HG03196 (cell line): ENCODE results near the gene ABCF2.

Experiments used
- ATAC-seq: cut with Tn5 transposase; IDR thresholded peaks from one replicate; pipeline ENCODE4 v1.9.1; 2021; ENCODE audit not compliant: unreplicated experiment

The ABCF2 gene

DNA sequence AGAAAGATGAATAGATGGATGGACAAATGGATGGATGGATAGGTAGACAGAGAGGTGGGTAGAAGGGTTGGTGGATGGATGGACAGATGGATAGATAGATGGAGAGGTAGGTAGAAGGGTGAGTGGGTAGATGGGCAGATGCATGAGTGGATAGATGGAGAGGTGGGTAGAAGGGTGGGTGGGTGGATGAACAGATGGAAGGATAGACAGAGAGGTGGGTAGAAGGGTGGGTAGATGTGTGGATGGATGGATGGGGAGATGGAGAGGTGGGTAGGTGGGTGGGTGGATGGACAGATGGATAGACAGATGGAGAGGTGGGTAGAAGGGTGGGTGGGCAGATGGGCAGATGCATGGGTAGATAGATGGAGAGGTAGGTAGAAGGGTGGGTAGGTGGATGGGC lies 29.1 kb downstream of the ABCF2 start:
- ATAC-seq = no peak

DNA sequence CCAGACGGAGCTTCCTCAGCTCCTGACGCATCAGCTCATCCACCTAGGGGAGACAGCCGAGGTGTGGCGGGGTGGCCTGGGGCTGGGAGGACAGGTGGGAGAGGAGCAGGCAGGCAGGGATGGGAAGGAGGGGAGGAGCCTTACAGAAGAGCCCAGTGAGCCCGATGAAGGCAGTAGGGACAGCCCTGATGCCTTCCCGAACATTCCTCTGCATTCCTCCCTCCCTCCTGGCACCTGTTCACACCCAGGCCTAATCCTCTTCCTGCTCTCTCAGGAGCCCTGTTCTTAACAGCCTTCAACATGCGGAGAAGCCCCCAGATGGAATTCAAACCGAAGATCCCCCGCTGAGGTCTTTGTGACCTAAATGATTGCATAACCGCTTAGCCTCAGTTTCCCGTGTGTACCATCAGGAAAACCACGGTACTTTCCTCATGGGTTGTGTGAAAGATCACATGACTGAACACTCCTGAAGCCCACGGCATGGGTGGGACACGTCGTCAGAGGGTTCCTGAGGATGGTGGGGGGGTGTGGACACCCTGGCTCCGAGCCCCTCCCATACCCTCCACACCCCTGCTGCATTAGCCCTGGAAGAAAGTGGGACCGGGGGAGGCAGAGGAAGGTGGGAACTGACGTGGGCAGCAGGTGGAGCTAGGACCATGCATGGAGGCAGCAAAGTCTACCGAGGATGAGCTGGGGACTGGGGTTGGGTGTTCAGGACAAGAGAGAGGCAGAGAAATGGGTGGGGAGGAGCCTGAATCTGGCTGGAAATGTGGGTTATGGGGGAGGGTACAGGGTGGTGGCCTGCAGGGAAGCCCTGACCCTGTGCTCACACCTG lies 31.2 kb downstream of the ABCF2 start:
- no peak for ATAC-seq

DNA sequence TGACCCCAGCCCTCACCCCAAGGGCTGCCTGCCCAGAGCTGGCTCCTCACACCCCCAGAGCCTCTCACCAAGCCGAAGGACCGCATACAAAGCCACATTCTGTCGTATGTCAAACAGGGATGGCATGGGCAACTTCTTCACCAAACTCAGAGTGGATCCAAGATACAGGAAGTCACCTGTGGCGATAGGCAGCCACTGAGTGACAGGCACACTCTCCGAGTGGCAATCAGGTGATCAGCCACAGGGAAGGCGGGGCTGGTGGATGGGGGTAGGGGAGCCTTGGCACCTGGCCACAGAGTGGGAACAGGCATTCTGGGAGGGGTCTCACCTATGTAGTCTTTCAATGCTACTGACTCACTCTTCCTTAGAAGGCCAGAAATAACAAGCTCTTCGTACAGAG lies 32.8 kb downstream of the ABCF2 start:
- ATAC-seq = no peak

DNA sequence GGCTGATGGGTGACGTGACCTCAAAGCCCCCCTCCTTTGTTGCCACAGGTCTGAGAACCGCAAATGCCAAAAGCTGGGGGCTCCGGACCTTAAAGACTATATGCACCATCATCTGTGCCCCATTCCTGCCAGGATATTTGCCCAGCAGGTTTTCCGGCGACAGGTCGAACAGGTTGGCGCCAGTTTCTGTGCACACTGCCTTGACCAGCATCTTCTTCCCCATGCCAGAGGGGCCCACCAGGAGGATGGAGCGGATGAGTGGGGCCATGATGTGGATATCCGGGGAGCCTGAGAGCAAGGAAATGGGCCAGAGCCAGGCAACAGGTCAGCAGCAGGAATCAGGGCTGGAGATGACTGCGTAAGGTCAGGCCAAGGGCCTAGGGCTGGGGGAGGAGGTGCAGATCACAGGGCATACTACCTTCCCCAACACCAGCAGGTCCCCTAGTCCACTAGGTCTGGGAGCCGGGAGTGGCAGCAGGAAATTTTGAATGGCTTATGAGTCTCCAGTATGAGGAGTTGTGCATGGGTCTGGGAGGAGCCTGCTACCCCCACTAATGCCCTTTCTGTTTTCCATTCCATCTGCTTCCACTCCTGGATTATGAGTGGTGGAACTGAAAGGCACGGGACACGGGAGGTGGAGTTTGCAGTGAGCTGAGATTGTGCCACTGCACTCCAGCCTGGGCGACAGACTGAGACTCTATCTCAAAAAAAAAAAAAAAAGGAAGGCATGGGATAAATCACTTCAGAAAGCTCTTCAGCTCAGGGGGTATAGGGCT lies 33.6 kb downstream of the ABCF2 start:
- ATAC-seq = no peak

DNA sequence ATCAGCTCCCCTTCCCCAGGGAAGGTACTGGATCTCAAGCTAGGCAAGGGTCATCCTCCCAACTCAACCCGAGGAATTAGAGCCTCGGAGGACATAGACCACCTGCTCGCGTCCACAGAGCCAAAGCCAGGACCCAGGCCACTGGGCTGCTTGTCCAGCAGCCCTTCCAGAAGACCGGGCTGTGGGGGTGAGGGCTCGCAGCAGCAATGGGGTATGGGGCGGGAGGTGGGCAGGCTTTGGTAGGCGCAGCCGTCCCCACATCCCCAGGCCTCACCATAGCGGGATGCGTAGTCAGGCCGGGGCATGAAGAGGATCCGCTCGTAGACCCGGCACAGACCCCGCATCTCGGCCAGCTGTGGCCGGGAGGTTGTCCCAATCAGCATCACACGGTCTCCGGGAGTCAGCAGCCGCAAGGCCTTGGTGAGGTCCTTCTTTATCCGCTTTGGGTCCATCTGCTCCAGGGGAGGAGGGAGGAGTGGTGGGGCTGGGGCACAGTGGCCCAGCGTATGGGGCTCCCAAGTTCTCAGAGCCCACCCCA lies 34.9 kb downstream of the ABCF2 start:
- ATAC-seq = no peak

DNA sequence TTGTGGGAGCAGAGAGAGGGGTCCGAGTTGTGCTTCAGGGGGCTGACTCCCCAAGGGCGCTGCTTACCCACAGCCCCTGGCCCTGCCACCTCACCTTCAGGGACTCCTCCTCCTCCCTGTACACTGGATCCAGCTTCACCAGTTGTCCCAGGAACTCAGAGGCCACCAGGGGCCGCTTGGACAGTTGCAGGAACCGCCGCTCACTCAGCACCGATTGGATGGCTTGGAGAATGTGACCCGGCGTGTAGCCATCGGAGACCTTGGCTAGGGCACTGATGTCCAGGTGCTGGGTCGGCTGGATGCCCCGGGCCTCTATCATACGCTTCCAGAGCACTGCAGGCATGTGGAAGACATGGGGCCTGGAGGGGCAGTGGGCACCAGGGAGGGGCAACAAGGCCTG lies 35.5 kb downstream of the ABCF2 start:
- ATAC-seq = no peak

DNA sequence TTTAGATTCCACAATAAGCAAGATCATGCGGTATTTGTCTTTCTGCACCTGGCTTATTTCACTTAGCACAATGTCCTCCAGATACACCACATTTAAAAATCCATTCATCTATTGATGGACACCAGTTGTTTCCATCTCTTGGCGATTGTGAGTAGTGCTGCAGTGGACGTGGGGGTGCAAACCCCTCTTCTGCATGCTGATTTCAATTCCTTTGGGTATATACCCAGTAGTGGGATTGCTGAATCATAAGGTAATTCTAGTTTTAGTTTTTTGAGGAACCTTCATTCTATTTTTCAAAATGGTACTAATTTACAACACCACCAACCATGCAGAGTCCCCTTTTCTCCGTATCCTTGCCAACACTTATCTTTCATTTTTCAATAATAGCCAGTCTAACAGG lies 38.0 kb downstream of the ABCF2 start:
- ATAC-seq = no peak

DNA sequence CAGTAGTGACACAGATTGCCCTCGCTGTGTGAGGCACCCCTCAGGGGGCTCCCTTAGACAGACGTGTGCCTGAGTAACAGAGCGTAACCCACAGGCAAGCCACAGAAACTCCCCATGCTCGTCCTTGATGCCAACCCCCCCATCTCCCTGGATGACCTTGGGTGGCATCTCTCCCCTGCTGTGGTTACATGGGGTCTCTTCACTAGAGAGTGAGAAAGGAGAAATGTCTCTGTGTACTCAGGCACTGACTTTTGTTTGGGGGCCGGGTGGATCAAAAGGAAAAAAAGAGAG lies 38.8 kb downstream of the ABCF2 start:
- ATAC-seq = no peak

DNA sequence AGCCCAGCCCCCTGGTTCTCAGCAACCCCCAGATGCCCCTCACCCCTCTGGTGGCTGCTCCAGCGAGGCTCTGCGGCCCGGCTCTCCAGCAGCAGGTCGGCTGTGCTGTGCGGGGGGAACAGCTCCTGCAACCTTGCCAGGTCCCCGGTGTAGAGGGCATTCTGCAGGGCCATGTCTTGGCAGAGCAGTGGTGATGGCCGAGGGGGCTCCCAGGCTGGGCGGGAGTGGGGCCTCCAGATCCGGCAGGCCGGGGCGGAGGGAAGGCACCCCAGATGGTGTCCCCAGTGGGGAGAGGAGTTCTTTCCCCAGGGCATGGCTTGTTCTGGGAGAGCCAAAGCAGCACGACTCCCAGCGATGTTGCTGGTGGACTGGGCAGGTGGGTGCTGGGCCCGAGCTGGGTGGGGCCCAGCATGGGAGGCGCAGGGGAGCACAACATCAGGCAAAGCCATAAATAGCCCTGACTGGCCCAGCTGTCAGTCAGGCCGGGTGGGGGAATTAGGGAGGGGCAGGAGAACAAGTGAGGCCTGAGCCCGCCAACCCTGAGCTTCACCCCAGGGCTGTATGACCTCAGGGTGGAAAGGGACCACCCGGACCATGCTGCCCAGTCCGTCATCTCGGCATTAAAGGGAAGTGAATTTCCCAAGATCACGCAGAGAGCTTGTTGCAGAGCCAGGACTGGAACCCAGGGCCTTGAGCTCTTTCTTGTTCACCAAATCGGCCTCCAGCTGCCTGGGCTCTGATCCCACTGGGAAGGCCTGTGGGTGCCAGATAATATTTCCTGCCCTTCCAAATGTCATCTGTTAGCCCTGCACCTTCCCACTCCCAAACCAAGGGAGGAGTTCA lies 39.4 kb downstream of the ABCF2 start:
- ATAC-seq = no peak

DNA sequence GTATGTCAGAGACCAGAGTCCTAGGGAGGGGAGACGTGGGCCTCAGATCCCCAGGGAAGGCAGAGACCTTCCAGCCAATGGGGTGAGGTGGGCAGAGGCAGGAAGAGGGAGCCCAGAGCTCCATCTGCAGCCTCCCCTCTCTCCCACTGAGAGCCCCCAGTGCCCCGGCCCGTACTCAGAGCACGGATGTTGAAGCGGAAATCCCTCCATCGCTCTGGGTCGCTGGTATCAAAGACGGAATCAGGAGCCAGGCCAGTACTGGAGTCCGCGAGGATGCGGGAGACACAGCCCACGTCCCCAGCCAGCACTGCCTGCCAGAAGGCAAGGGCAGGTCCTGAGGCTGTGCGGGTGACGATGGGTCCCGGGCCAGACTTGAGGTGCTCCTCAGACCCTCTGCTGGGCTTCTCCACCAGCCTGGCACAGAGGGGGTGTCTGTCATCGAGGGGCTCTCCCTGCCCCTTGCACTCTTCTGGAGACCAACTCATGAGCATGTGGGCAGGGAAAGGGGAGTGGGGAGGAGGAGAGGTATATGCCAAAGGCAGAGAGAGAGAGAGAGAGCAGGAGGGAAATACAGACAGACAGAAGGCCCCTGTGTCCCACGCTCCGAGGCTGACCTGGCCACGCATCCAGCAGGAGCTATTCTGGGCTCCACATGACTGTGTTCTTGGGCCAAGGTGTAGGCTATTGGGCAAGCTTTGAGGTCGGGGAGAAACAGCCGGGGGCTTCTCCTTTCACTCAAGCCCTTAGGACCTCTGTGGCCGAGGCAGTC lies 40.2 kb downstream of the ABCF2 start, which contains the start of gene ASB10:
Gene ASB10 (minus strand): TSS at position 611 of the 769 bp plus-strand sequence. CDS start 120 bp downstream, at position 491.
- no peak for ATAC-seq

DNA sequence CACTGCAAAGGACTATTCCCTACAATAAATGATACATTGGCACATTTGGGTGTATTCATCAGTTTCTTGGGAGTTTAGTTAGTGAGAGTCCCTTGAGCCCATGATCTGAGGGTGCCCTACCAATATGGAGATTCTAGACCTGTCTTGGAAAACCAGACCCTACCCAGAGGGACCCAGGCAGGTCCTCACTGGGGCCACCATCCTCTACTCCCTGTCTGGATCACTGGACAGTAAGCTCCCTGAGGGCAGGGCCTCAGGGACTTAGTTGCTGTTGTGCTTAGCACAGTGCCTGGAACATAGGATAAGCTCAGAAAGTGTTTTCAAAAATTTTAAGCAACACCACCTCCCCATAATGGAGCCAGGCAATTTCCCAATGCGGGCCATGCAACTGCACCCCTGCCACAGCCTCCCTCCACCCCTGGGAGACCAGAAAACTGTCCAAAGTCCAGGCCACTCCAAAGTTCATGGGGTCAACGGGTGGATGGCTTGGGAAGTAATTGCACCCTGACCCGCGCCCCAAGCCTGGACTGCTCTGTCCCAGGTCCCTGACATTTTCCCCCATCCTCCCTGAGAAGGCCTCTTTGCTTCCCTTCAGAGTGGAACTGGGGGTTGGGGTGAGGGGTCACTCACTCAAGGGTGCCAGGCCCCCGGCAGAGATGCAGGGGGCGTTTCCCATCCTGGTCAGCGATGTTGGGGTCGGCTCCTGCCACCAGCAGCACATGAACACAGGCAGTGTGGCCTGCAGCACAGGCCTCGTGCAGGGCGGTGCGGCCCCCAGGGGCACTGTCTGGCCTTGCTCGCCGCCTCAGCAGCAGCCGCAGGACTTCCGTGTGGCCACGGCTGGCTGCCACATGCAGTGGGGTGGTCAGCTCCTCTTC lies 41.0 kb downstream of the ABCF2 start:
- ATAC-seq = no peak

DNA sequence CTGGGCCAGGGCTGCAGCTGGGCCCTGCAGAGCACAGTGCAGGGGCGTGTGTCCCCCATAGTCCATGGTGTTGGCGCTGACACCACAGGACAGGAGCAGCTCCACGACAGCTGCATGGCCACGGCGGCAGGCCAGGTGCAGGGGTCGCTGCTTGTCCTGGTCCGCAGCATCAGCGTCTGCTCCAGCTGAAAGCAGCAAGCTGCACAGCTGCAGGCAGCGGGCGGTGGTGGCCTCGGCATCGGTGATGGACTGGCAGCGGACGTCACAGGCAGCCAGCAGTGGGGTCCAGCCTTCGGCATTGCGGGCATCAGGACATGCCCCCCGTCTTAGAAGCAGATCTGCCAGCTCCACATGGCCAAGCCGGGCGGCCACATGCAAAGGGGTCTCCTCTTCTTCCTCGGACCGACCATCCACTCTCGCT lies 46.0 kb downstream of the ABCF2 start:
- no peak for ATAC-seq

DNA sequence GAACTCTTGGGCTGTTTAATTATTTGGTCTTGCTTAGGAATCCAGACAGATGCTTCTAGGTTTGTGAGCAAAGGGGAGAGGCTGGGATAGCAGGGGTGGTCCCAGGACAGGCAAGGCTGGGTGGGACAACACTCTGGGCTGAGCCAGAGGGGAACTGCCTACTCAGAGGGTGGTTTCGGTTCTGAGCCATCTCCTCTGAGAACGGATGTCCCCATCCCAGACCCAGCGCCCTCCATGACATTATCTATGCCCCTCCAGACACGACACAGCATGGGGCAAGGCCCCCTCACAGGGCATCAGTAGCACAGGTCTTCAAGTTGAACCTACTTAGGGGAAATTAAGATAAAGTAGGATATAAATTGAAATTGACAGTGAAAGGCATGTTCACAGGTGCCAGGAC lies 47.1 kb downstream of the ABCF2 start:
- no peak for ATAC-seq

DNA sequence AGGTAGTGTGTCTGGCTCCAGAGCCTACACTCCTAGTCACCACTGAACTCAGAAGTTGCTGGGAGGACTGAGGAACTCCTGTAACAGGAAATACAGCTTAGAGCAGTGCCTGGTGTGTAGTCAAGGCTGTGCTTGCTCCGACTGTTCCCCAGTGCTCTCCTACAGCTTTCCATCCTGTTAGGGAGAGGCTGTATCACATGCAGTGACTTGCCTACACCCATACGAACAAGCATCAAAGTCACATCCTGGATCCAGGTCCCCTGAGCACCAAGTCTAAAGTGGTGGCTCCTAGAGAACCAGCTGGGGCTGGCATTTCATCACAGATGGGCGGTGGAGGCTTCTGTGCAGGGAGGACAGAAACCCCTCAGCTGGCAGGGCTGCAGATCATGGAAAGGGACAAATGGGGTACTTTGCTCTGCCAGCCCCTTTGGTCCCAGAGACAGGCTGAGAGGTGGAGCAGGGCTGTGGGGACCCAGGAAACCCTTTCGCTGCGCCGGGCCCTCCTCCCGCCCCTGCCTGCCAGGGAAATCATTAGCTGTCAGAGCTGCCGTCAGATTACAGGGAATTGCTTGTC lies 47.6 kb downstream of the ABCF2 start:
- ATAC-seq = no peak

DNA sequence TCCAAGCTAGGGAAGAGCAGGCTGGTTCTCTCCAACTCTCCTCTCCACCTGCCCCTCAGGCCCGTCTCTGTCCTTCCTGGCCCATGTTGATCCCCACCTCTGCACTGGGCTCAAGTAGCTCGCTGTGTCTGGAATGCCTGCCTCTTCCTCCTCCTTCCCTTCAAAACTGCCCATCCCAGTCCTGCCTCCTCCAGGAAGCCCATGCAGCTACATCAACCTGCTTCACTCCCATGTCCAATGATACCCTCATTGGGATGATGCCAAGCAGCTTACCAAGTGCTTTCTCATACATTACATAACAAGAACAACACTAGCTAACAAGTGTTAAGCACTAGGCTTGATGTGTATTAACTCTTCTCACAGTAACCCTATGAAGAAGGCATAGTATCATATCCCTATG lies 48.2 kb downstream of the ABCF2 start:
- ATAC-seq = no peak

DNA sequence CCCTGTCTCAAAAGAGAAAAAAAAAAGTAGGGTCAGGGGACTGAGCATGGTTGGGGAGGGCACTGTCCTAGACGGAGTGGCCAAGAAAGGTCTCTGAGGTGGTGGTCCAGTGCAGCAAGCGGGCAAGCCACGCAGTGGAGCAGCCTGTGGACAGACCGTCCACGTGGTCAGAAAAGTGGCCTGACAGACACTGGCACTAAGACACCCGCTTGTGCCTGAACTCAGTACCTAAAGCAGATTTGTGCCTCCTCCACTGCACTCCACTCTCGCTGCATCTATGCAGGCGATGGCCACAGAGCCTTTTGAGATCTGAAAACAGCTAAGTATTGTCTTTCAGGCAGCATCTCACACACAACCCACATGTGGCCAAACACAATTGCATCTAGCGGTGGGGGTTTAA lies 48.8 kb downstream of the ABCF2 start:
- ATAC-seq = no peak

DNA sequence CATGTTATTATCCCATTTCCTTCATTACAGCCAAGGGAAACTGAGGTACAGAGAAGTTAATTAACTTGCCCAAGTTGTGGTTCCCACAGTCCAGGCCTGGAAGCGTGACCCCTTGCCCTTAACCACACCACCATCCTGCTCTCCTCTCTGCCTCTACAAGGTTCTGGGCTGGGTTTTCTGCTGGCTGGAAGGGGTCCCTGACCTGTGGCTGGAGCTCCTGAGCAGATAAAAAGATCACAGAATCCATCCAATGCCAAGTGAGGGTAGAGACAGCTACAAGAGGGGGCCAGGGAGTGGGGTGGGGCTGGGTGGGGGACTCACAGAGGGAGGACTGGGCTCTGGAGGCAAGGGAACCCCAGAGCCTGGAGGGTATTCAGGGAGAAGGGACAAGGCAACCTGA lies 49.7 kb downstream of the ABCF2 start:
- ATAC-seq = no peak

DNA sequence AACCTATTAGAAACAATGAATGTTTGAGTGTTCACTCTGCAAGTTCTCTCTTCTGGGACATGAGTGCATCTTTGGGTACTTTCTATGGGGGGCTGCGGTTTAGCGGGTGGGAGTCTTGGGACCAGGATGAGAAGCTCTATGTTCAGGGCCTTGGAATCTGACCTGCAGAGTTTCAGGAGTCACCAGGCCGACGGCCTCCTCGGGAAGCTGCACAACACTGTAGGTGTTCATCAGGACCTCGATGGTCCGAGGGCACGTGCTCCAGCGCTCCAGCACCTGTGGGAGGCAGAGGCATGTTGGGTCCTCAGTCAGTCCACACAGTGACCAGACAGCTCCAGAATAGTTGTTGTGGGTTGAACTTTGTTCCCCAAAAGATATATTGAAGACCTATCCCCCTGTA lies 50.6 kb downstream of the ABCF2 start:
- no peak for ATAC-seq

DNA sequence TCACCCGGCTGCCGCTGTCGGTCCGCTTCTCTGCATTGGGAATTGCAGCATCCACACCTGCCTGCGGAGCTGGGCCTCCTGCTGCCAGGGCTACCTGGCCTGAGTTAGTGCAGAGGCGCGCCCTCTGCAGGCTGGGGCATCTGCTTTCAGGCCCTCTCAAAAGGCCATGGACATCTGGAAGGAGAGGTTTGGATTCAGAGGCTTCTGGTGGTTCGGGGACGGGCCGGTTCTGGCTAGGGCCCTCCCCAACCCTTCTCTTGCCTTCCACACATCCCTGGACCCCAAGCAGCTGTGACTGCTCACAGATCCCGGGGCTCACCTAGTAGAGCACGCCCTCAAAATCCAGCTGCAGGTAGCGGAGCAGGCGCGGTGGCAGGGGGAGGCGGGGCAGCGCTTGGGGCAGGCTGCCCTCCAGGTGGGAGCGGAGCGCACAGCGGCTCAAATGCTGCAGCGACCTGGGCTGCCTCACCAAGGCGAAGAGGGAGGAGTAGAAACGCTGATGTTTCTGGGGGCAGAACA lies 51.2 kb downstream of the ABCF2 start:
- no peak for ATAC-seq
